GM19452 (cell line): ENCODE data around the gene EFR3B.

ENCODE experiments used
- ATAC-seq: cut with Tn5 transposase; IDR thresholded peaks from one replicate; pipeline ENCODE4 v1.9.1; 2021; ENCODE audit not compliant: unreplicated experiment

EFR3B gene

GRCh38 chr2:25068217-25068616 lies 26.3 kb downstream of the EFR3B start:
- no peak for ATAC-seq

GRCh38 chr2:25071966-25072365 lies 30.1 kb downstream of the EFR3B start:
- no peak for ATAC-seq

GRCh38 chr2:25072606-25073005 lies 30.7 kb downstream of the EFR3B start:
- no peak for ATAC-seq

- ATAC-seq: no peak
These were observed 31.1 kb downstream of the EFR3B start for GRCh38 chr2:25073025-25073424.

GRCh38 chr2:25073914-25074313 lies 32.0 kb downstream of the EFR3B start:
- no peak for ATAC-seq

- ATAC-seq: no peak
These were observed 33.0 kb downstream of the EFR3B start for GRCh38 chr2:25074826-25075225.

GRCh38 chr2:25076749-25077148 lies 34.9 kb downstream of the EFR3B start:
- ATAC-seq: no peak

GRCh38 chr2:25077789-25078169 lies 35.9 kb downstream of the EFR3B start:
- no peak for ATAC-seq

- no peak for ATAC-seq
These were observed 36.5 kb downstream of the EFR3B start for GRCh38 chr2:25078170-25079049.

- ATAC-seq: no peak
These were observed 37.3 kb downstream of the EFR3B start for GRCh38 chr2:25079050-25079635.

- ATAC-seq: no peak
These were observed 39.4 kb downstream of the EFR3B start for GRCh38 chr2:25081237-25081790.

GRCh38 chr2:25082002-25082622 lies 40.2 kb downstream of the EFR3B start:
- ATAC-seq: no peak

GRCh38 chr2:25085761-25086560 lies 44.1 kb downstream of the EFR3B start:
- ATAC-seq: no peak

- no peak for ATAC-seq
These were observed 47.1 kb downstream of the EFR3B start for GRCh38 chr2:25088817-25089516.

- ATAC-seq: no peak
These were observed 47.9 kb downstream of the EFR3B start for GRCh38 chr2:25089605-25090315.

GRCh38 chr2:25090801-25091200 lies 48.9 kb downstream of the EFR3B start:
- no peak for ATAC-seq

GRCh38 chr2:25091265-25091664 lies 49.4 kb downstream of the EFR3B start:
- ATAC-seq: no peak

GRCh38 chr2:25098056-25098455 lies 56.2 kb downstream of the EFR3B start:
- ATAC-seq: no peak

- no peak for ATAC-seq
These were observed 57.0 kb downstream of the EFR3B start for GRCh38 chr2:25098670-25099486.
